K562 (cell line): ENCODE results near the gene STX1B. TPM values are rescaled to one million over a fixed set of nuclear protein-coding genes. Genes with fewer than 3 reads are reported as not detected.

Experiments used
- ARNT ChIP-seq, 2 experiments: fragments of 450-650 bp; IDR thresholded peaks; 2 replicates each; pipeline ENCODE4 v1.6.1; 2016; ENCODE audit warnings: mild to moderate bottlenecking in 1 of 2
- CBX2 ChIP-seq: fragments of 200-600 bp; sonication (generic); IDR thresholded peaks from one replicate; pipeline ENCODE4 v1.6.1; 2012; ENCODE audit warnings: mild to moderate bottlenecking, low read length, inconsistent platforms; ENCODE audit not compliant: insufficient read depth, poor library complexity, severe bottlenecking
- CBX3 ChIP-seq, 2 experiments: IDR thresholded peaks; 1 replicate in 1 of 2; 2 replicates in 1 of 2; pipeline ENCODE4 v1.6.1; 2012; ENCODE audit warnings: inconsistent platforms in 2 of 2, low read length in 2 of 2, borderline replicate concordance in 1 of 2, control low read depth in 1 of 2
- CEBPB ChIP-seq: fragments of 450-650 bp; IDR thresholded peaks from 2 replicates; pipeline ENCODE4 v1.6.1; 2016; ENCODE audit warnings: missing genetic modification characterization, missing compliant biosample characterization
- CREB1 ChIP-seq, 2 experiments: sonication (generic) in 1 of 2; formaldehyde crosslinking in 1 of 2; IDR thresholded peaks; 2 replicates each; pipeline versions ENCODE4 v1.6.1 to v1.8.0; 2012 to 2022; ENCODE audit warnings: inconsistent platforms in 1 of 2, mild to moderate bottlenecking in 1 of 2, missing genetic modification reagents in 1 of 2, moderate library complexity in 1 of 2
- ETV1 ChIP-seq: fragments of 450-650 bp; conservative IDR thresholded peaks from 2 replicates; pipeline ENCODE4 v1.6.1; 2016; ENCODE audit warnings: missing genetic modification characterization, control low read depth, low read depth, missing compliant biosample characterization
- MBD1 ChIP-seq: fragments of 250-450 bp; sonication (Bioruptor Pico); IDR thresholded peaks from 2 replicates; pipeline ENCODE4 v1.8.0; 2022; ENCODE audit warnings: inconsistent platforms
- RAD51 ChIP-seq: fragments of 450-650 bp; IDR thresholded peaks from 2 replicates; pipeline ENCODE4 v1.7.1; 2016; ENCODE audit warnings: low read depth, mild to moderate bottlenecking, borderline replicate concordance
- SIRT6 ChIP-seq: IDR thresholded peaks from one replicate; pipeline ENCODE4 v1.6.1; 2012; ENCODE audit warnings: low read depth, mild to moderate bottlenecking, control low read depth, inconsistent platforms, low read length, moderate library complexity
- TEAD1 ChIP-seq, 2 experiments: fragments of 450-650 bp in 1 of 2; sonication (generic) in 1 of 2; formaldehyde crosslinking; IDR thresholded peaks; 2 replicates each; pipeline versions ENCODE4 v1.4.0 to v1.8.0; 2020 to 2022; ENCODE audit warnings: mild to moderate bottlenecking in 2 of 2, missing genetic modification reagents in 1 of 2
- ZBTB26 ChIP-seq: fragments of 450-650 bp; formaldehyde crosslinking; IDR thresholded peaks from 2 replicates; pipeline ENCODE4 v1.4.0; 2022; ENCODE audit warnings: missing genetic modification characterization
- ZNF174 ChIP-seq: fragments of 250-450 bp; sonication (Bioruptor Pico); IDR thresholded peaks from 2 replicates; pipeline ENCODE4 v1.4.0; 2020; ENCODE audit warnings: mild to moderate bottlenecking
- ZNF584 ChIP-seq: fragments of 200-800 bp; sonication (Bioruptor generic); IDR thresholded peaks from 2 replicates; pipeline ENCODE4 v1.6.1; 2016; ENCODE audit warnings: low read depth, mild to moderate bottlenecking, missing genetic modification characterization, missing compliant biosample characterization
- ZNF586 ChIP-seq: fragments of 450-650 bp; formaldehyde crosslinking; conservative IDR thresholded peaks from 2 replicates; pipeline ENCODE4 v1.4.0; 2020; ENCODE audit warnings: mild to moderate bottlenecking, moderate library complexity
- polyA plus RNA-seq, 8 experiments: library from polyadenylated mRNA; depleted of rRNA in 4 of 8; stranded (reverse) in 5 of 8; unstranded in 3 of 8; fragments of >200 nt; fragmentation: Nextera tagmentation in 2 of 8; fragmentation: Illumina TruSeq in 1 of 8; extraction: Ambion mirVana in 2 of 8; extraction: Trizol in 1 of 8; gene quantifications; 2 replicates each; pipeline versions ENCODE4 v1.2.1 to v1.2.3, GENCODE V29; 2011 to 2014; ENCODE audit warnings: inconsistent platforms in 1 of 8, missing spikeins in 1 of 8
- total RNA-seq, 7 experiments: library from RNA; depleted of rRNA in 6 of 7; stranded (reverse); fragments of >200 nt in 6 of 7; fragmentation: Illumina TruSeq in 2 of 7; extraction: Trizol in 2 of 7; gene quantifications; 2 replicates each; pipeline versions ENCODE4 v1.2.1 to v1.2.3, GENCODE V29; 2011 to 2021; ENCODE audit warnings: low replicate concordance in 1 of 7
- TF ChIP-seq, protein P1 (sequence below), 3 experiments: fragments of 200-800 bp in 1 of 3; fragments of 250-450 bp in 1 of 3; fragments of 450-650 bp in 1 of 3; sonication (Bioruptor Pico) in 1 of 3; sonication (Bioruptor generic) in 1 of 3; formaldehyde crosslinking in 1 of 3; IDR thresholded peaks; 2 replicates each; pipeline versions ENCODE4 v1.6.1 to v1.8.0; 2016 to 2022; ENCODE audit warnings: mild to moderate bottlenecking in 2 of 3, missing genetic modification characterization in 2 of 3, missing compliant biosample characterization in 1 of 3, moderate library complexity in 1 of 3
- TF ChIP-seq, protein P2 (sequence below): sonication (generic); formaldehyde crosslinking; IDR thresholded peaks from 2 replicates; pipeline ENCODE4 v1.9.0; 2022; ENCODE audit warnings: mild to moderate bottlenecking, missing genetic modification reagents
- TF ChIP-seq, protein P3 (sequence below): fragments of 250-450 bp; sonication (Bioruptor Pico); IDR thresholded peaks from 2 replicates; pipeline ENCODE4 v1.9.0; 2021; ENCODE audit warnings: mild to moderate bottlenecking

STX1B gene
- total and polyA plus RNA-seq, 9 of the 15 experiments (the other 6 are each of a cell fraction or from before 2014, with no cell fraction given) = 0.07 to 2.5 (median 0.86) TPM

DNA sequence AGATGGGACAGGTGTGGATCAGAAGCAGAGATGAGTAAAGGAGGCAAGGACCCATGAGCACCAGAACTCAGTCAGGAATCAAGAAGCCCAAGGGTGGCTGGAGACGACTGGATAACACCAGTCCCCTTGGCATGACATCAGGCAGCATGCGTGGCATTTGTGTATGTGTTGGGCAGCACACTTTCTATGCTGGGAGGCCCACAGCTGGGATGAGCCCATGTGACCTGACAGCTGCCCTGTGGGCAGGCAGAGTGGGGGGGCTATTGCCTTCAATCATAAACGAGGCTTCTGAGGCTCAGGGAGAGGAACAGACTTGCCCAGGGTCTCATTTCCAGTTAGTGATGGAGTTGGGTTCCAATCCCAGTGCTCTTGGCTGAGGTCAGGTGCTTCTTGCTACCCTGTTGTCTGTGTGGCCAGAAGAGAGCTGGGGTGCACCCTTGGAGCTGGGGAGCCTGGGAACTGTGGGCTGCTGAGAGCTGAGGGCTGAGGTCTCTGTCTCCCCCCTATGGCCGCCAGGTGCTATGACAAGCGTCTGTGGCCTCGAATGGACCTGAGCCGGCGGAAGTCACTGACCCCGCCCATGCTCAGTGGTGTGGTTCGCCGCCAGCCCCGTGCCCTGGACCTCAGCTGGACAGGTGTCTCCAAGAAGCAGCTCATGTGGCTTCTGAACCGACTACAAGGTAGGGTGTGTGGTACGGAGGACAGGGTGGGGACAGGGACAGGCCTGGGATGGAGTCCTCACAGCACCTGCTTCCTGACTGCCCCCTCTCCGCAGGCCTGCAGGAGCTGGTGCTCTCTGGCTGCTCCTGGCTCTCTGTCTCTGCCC, 68.6 kb downstream of the STX1B start (continued):
- TF ChIP-seq ZBTB26 (CRISPR knock-in tag) (no peak), ZNF584 (CRISPR knock-in tag) (no peak), ETV1 (tag) (peak; percentile 71), CBX2 (no peak), MBD1 (CRISPR knock-in tag) (no peak), CBX3 (IDR thresholded peaks at IDR 0.05; ENCODE audit: borderline replicate concordance in 1 of 2, low read length in 2 of 2) (peak in 1 of 2 experiments; percentile 14; a peak in 1 of 3 replicates), ZNF586 (CRISPR knock-in tag) (no peak), ARNT (IDR thresholded peaks at IDR 0.05) (no peak), RAD51 (0 out of 2 replicates have a peak, but pooled peaks have one; percentile 38), SIRT6 (no peak), TEAD1 (CRISPR knock-in tag; IDR thresholded peaks at IDR 0.05) (no peak), CREB1 (IDR thresholded peaks at IDR 0.05) (peak; percentile 21; the same call in 1 of the 2 replicates), CREB1 (CRISPR knock-in tag; IDR thresholded peaks at IDR 0.05) (peak; percentile 77; the same call in 1 of the 2 replicates), CEBPB (tag) (no peak), ZNF174 (CRISPR knock-in tag) (no peak)
- TF ChIP-seq, protein P1, sequence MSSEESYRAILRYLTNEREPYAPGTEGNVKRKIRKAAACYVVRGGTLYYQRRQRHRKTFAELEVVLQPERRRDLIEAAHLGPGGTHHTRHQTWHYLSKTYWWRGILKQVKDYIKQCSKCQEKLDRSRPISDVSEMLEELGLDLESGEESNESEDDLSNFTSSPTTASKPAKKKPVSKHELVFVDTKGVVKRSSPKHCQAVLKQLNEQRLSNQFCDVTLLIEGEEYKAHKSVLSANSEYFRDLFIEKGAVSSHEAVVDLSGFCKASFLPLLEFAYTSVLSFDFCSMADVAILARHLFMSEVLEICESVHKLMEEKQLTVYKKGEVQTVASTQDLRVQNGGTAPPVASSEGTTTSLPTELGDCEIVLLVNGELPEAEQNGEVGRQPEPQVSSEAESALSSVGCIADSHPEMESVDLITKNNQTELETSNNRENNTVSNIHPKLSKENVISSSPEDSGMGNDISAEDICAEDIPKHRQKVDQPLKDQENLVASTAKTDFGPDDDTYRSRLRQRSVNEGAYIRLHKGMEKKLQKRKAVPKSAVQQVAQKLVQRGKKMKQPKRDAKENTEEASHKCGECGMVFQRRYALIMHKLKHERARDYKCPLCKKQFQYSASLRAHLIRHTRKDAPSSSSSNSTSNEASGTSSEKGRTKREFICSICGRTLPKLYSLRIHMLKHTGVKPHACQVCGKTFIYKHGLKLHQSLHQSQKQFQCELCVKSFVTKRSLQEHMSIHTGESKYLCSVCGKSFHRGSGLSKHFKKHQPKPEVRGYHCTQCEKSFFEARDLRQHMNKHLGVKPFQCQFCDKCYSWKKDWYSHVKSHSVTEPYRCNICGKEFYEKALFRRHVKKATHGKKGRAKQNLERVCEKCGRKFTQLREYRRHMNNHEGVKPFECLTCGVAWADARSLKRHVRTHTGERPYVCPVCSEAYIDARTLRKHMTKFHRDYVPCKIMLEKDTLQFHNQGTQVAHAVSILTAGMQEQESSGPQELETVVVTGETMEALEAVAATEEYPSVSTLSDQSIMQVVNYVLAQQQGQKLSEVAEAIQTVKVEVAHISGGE (CRISPR knock-in tag; IDR thresholded peaks at IDR 0.05) = no peak
- TF ChIP-seq, protein P2, sequence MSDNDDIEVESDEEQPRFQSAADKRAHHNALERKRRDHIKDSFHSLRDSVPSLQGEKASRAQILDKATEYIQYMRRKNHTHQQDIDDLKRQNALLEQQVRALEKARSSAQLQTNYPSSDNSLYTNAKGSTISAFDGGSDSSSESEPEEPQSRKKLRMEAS = no peak
- TF ChIP-seq, protein P3, sequence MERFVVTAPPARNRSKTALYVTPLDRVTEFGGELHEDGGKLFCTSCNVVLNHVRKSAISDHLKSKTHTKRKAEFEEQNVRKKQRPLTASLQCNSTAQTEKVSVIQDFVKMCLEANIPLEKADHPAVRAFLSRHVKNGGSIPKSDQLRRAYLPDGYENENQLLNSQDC (CRISPR knock-in tag) = no peak
